GM10248 (cell line): ENCODE results near the gene CLDN14.

ENCODE experiments used
- CTCF ChIA-PET: fragments of 300-600 bp; sonication (Branson Sonifier 250); formaldehyde crosslinking; extraction: SDS; loops from one replicate; lab custom pipeline; 2021; ENCODE audit warnings: antibody characterized with exemption; lab: Yijun Ruan, JAX
- POLR2A ChIA-PET: fragments of 350-650 bp; sonication (Branson Sonifier 250); formaldehyde crosslinking; extraction: SDS; loops from one replicate; lab custom pipeline; 2020; ENCODE audit warnings: antibody characterized with exemption; lab: Yijun Ruan, JAX
- DNase-seq: peaks from one replicate; pipeline ENCODE4 v3.0.0; 2012; ENCODE audit errors: extremely low spot score
- CTCF ChIP-seq: IDR thresholded peaks from 2 replicates; pipeline ENCODE4 v1.5.1; 2012; ENCODE audit warnings: mild to moderate bottlenecking, low read depth; ENCODE audit errors: extremely low read depth, missing control alignments, control extremely low read depth

The CLDN14 gene

GRCh38 chr21:36454706-36455105 lies 25.2 kb downstream of the CLDN14 start:
- ChIA-PET POLR2A (no interaction called here), CTCF (interaction anchor here (0.8 to 1.2 kb wide), 2 partner anchors 16 to 31 kb away, joined by 3 to 4 read pairs; no protein-coding TSS in a partner anchor)
- TF ChIP-seq CTCF, result no peak
- no peak for DNase-seq

- no peak for DNase-seq
- ChIA-PET CTCF (interaction anchor here (0.9 to 1.2 kb wide), 3 partner anchors 12 to 56 kb away, joined by 4 read pairs; no protein-coding TSS in a partner anchor), POLR2A (no interaction called here)
Measured at GRCh38 chr21:36454093-36454531, 25.8 kb downstream of the CLDN14 start.

GRCh38 chr21:36452281-36452825 lies 27.6 kb downstream of the CLDN14 start:
- no peak for TF ChIP-seq CTCF
- DNase-seq, result no peak
- POLR2A ChIA-PET, result no interaction called here

More at GRCh38 chr21:36454093-36454531, 25.8 kb downstream of the CLDN14 start:
- no peak for TF ChIP-seq CTCF

GRCh38 chr21:36451506-36451905 lies 28.4 kb downstream of the CLDN14 start:
- CTCF ChIA-PET, result no interaction called here
- no peak for DNase-seq
- POLR2A ChIA-PET, result no interaction called here
- TF ChIP-seq CTCF, result no peak

More at GRCh38 chr21:36452281-36452825, 27.6 kb downstream of the CLDN14 start:
- CTCF ChIA-PET, result no interaction called here

- DNase-seq, result no peak
- TF ChIP-seq CTCF, result no peak
- CTCF ChIA-PET, result no interaction called here
- POLR2A ChIA-PET, result no interaction called here
Measured at GRCh38 chr21:36450511-36450910, 29.4 kb downstream of the CLDN14 start.

- TF ChIP-seq CTCF, result no peak
- ChIA-PET POLR2A (no interaction called here), CTCF (interaction anchor here (0.8 kb wide), 1 partner anchor 13 kb away, joined by 3 read pairs; no protein-coding TSS in a partner anchor)
- DNase-seq, result no peak
Measured at GRCh38 chr21:36446301-36446700, 33.6 kb downstream of the CLDN14 start.
